Naive thymus-derived CD4-positive, alpha-beta T cell (primary cell): Measurements from ENCODE around the gene VPS26B. TPM values are rescaled to one million over a fixed set of nuclear protein-coding genes. Genes with fewer than 3 reads are reported as not detected.

Experiments used
- ATAC-seq: fragments of 150-1000 bp; cut with Tn5 transposase; 2 replicates; pipeline ENCODE4 v1.10.0; 2021; ENCODE audit warnings: mild to moderate bottlenecking, moderate library complexity
- CTCF ChIA-PET: fragments of 350-600 bp; sonication (Branson Sonifier 250); formaldehyde crosslinking; loops from one replicate; lab custom pipeline; 2021; ENCODE audit warnings: antibody characterized with exemption; lab: Charles Lee
- POLR2A ChIA-PET: fragments of 350-600 bp; sonication (Branson Sonifier 250); formaldehyde crosslinking; loops from one replicate; lab custom pipeline; 2021; ENCODE audit warnings: antibody characterized with exemption, inconsistent platforms; lab: Charles Lee
- DNase-seq, 9 donors: peaks; one replicate each; pipeline versions ENCODE4 v3.0.0 to v3.0.0-alpha.2; 2020 to 2022; ENCODE audit warnings: mixed read lengths in 1 of 9
- H3K27ac ChIP-seq: one replicate; pipeline ENCODE4 v1.7.0; 2013; ENCODE audit warnings: mild to moderate bottlenecking, low read depth, low read length, moderate library complexity
- H3K27me3 ChIP-seq, 2 donors: one replicate each; pipeline ENCODE4 v1.7.0; 2013; ENCODE audit warnings: low read length in 2 of 2, mild to moderate bottlenecking in 2 of 2, moderate library complexity in 2 of 2; ENCODE audit not compliant: control insufficient read depth in 2 of 2, insufficient read depth in 2 of 2
- H3K36me3 ChIP-seq, 3 experiments: 1 replicate in 2 of 3; 2 replicates in 1 of 3; pipeline ENCODE4 v1.7.0; 2013; ENCODE audit warnings: low read length in 3 of 3, mild to moderate bottlenecking in 3 of 3, moderate library complexity in 1 of 3; ENCODE audit not compliant: insufficient read depth in 3 of 3, control insufficient read depth in 2 of 3
- H3K4me1 ChIP-seq, 2 donors: one replicate each; pipeline ENCODE4 v1.7.0; 2013; ENCODE audit warnings: low read length in 2 of 2, mild to moderate bottlenecking in 2 of 2, moderate library complexity in 1 of 2; ENCODE audit not compliant: control insufficient read depth in 2 of 2, insufficient read depth in 2 of 2
- H3K4me3 ChIP-seq: 2 replicates; pipeline ENCODE4 v1.7.0; 2013; ENCODE audit warnings: mild to moderate bottlenecking, low read length
- H3K9me3 ChIP-seq, 3 experiments: 1 replicate in 2 of 3; 2 replicates in 1 of 3; pipeline ENCODE4 v1.7.0; 2013; ENCODE audit warnings: low read length in 3 of 3; ENCODE audit not compliant: control insufficient read depth in 2 of 3
- H3K27ac Mint-ChIP-seq, 9 donors: one replicate each; pipeline ENCODE4 v1.8.0; 2020 to 2022; ENCODE audit warnings: mixed read lengths in 9 of 9, mild to moderate bottlenecking in 8 of 9, moderate library complexity in 5 of 9, inconsistent platforms in 2 of 9
- H3K27me3 Mint-ChIP-seq, 5 donors: one replicate each; pipeline ENCODE4 v1.8.0; 2021 to 2022; ENCODE audit warnings: mixed read lengths in 5 of 5, mild to moderate bottlenecking in 1 of 5
- H3K36me3 Mint-ChIP-seq, 5 donors: one replicate each; pipeline ENCODE4 v1.8.0; 2020 to 2022; ENCODE audit warnings: mixed read lengths in 5 of 5, mild to moderate bottlenecking in 3 of 5, inconsistent platforms in 1 of 5
- H3K4me1 Mint-ChIP-seq, 7 donors: one replicate each; pipeline ENCODE4 v1.8.0; 2020 to 2022; ENCODE audit warnings: mixed read lengths in 7 of 7, mild to moderate bottlenecking in 3 of 7, inconsistent platforms in 1 of 7
- H3K4me3 Mint-ChIP-seq, 10 donors: one replicate each; pipeline ENCODE4 v1.8.0; 2020 to 2022; ENCODE audit warnings: mild to moderate bottlenecking in 10 of 10, mixed read lengths in 10 of 10, moderate library complexity in 6 of 10, inconsistent platforms in 2 of 10
- H3K9me3 Mint-ChIP-seq, 11 donors: one replicate each; pipeline ENCODE4 v1.8.0; 2020 to 2022; ENCODE audit warnings: mixed read lengths in 11 of 11, mild to moderate bottlenecking in 4 of 11, inconsistent platforms in 1 of 11, moderate library complexity in 1 of 11
- intact Hi-C, 2 donors: fragments of 100-400 bp; cut with micrococcal nuclease; formaldehyde crosslinking; loops; one replicate each; pipeline ENCODE4 v1.15.1; 2023
- polyA plus RNA-seq, 2 donors: library from polyadenylated mRNA; unstranded; fragments of 300-500 nt; fragmentation: Illumina TruSeq; gene quantifications; one replicate each; pipeline ENCODE4 v1.2.3, GENCODE V29; 2021
- total RNA-seq, 6 experiments: library from RNA in 5 of 6; stranded (reverse) in 5 of 6; gene quantifications; 1 replicate in 5 of 6; 2 replicates in 1 of 6; pipeline ENCODE4 v1.2.3 and lab custom pipeline; 2021 to 2026

VPS26B gene
- total and polyA plus RNA-seq, 7 experiments from 2014 or later, result 42.6 to 69.2 (median 59.1) TPM

DNA sequence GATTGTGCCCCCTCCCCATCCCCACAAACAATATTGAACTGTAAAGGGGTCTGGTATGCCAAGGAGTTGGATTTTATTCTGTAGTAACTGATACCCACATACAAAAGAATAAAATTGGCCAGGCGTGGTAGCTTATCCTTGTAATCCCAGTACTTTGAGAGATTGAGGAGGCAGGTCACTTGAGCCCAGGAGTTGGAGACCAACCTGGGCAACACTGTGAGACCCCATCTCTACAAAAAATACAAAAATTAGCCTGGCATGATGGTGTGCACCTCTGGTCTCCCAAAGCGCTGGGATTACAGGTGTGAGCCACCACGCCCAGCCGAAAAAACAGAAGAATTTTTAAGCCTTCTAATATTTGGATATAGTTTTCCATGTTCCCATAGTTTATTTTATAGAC, 47.5 kb downstream of the VPS26B start:
- intact Hi-C loops, result no loop called here
- POLR2A ChIA-PET, result interaction anchor here (1.5 to 3.0 kb wide), 2 partner anchors 21 to 48 kb away, joined by 3 to 13 read pairs; partner anchors contain the start of genes NCAPD3 and VPS26B
- H3K4me3 Mint-ChIP-seq, result no peak overlapping the region
- peaks cover 30 to 41% of the 10 kb centered on the region in 2 donors for H3K4me1 ChIP-seq
- no peak for ATAC-seq
- DNase-seq, result no peak
- no peaks in the 10 kb centered on the region for H3K27me3 ChIP-seq
- H3K27ac Mint-ChIP-seq, result peak overlapping the region in 1 of 9 donors; percentile 66
- CTCF ChIA-PET, result interaction anchor here (1.0 kb wide), 1 partner anchor 10 kb away, joined by 4 read pairs; no protein-coding TSS in a partner anchor
- H3K4me3 ChIP-seq, result no peak overlapping the region
- peaks cover 31 to 62% (median 58%) of the 10 kb centered on the region in 7 donors for H3K4me1 Mint-ChIP-seq
- H3K36me3 ChIP-seq, result no peaks in the 10 kb centered on the region
- H3K36me3 Mint-ChIP-seq, result peaks cover 0 to 16% (median 0%) of the 10 kb centered on the region in 5 donors
- H3K9me3 ChIP-seq, result no peaks in the 10 kb centered on the region
- peaks cover 0 to 7% (median 0%) of the 10 kb centered on the region in 5 donors for H3K27me3 Mint-ChIP-seq
- H3K9me3 Mint-ChIP-seq, result peaks cover 0 to 3% (median 0%) of the 10 kb centered on the region in 11 donors
- H3K27ac ChIP-seq, result no peak overlapping the region

DNA sequence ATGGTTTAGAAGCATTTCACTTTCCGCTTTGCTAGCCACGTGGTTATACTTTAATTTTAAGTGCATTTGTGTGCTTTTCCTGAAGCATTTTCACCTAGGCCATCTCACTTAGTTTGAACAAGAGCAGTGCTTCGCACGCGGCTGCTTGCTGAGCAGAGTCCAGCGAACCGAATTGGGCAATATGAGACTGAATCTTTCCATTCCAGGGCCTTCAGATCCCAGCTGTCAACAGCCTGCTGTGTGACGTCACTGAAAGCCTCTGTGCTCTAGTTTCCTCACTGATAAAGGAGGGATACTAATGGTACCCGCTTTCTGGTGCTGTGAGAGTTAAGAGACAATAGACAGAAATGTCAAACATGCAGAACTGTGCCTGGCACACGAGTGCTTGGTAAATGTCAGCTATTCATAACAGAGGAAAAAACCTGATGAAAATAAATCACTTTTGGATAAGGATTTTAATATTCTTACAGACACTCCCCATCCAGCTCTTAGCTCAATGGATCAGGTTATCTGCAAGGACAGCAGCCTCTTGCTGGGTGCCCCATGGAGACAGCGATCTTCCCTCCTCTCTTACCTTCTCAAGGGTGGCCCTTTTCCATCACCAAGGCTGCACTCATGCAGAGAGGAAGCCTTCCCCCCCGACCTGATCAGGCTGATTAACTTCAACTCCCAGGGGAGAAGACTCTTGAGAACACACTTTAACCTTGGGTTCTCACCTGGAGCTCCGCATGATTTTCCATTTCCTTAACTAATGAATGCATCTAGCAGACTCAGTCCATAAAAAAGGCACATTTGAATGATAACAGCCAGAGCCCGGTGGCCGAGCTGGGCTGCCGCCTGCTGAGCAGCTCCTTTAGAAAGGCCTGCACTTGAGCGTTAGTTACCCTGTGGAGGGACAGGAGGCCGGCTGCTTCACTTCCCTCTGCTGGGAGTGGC, 48.2 kb downstream of the VPS26B start:
- POLR2A ChIA-PET, result interaction anchor here (0.7 to 3.0 kb wide), 4 partner anchors 18 to 59 kb away, joined by 3 to 13 read pairs (median 3); partner anchors contain the start of genes NCAPD3 and VPS26B
- ATAC-seq (no peak), DNase-seq (no peak)
- intact Hi-C loops, result no loop called here
- H3K36me3 ChIP-seq, result no peaks in the 10 kb centered on the region
- peak overlapping the region in 6 of 10 donors; percentile 6 to 99 (median 34) for H3K4me3 Mint-ChIP-seq
- H3K27ac Mint-ChIP-seq, result peak overlapping the region in 3 of 9 donors; percentile 59 to 72 (median 63)
- no peaks in the 10 kb centered on the region for H3K9me3 ChIP-seq
- H3K4me3 ChIP-seq, result no peak overlapping the region
- peaks cover 34 to 66% (median 61%) of the 10 kb centered on the region in 7 donors for H3K4me1 Mint-ChIP-seq
- H3K9me3 Mint-ChIP-seq, result peaks cover 0 to 3% (median 0%) of the 10 kb centered on the region in 11 donors
- H3K27ac ChIP-seq, result no peak overlapping the region
- no peaks in the 10 kb centered on the region for H3K27me3 ChIP-seq
- peaks cover 0 to 11% (median 4%) of the 10 kb centered on the region in 5 donors for H3K27me3 Mint-ChIP-seq
- peaks cover 0 to 16% (median 0%) of the 10 kb centered on the region in 5 donors for H3K36me3 Mint-ChIP-seq
- H3K4me1 ChIP-seq, result peaks cover 30 to 41% of the 10 kb centered on the region in 2 donors
- CTCF ChIA-PET, result interaction anchor here (0.8 to 2.0 kb wide), 7 partner anchors 9 to 87 kb away, joined by 3 to 5 read pairs (median 4); no protein-coding TSS in a partner anchor

DNA sequence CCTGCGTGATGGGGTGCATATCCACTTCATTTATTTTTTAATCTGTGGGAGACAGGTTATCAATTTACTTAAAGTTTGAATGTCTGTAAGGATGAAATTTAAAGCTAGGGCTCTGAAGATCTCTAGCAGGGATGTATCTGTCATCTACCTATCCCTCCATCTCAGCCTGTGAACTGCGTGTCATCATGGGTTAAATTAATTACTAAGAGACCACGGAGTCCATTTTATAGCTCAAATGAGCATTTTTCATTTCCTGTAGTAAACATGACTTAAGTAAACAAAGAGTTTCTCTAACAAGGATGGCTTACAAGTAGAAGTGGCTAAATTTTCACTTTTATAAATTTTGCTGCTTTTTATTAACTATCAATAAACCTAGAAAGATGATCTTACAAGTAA, 48.8 kb downstream of the VPS26B start:
- no peaks in the 10 kb centered on the region for H3K9me3 ChIP-seq
- CTCF ChIA-PET, result interaction anchor here (0.6 to 2.0 kb wide), 7 partner anchors 10 to 229 kb away, joined by 3 to 5 read pairs (median 3); no protein-coding TSS in a partner anchor
- ATAC-seq, result no peak
- no peak for DNase-seq
- Mint-ChIP-seq H3K4me1 (peaks cover 34 to 66% (median 61%) of the 10 kb centered on the region in 7 donors), H3K27me3 (peaks cover 0 to 11% (median 4%) of the 10 kb centered on the region in 5 donors), H3K9me3 (peaks cover 0 to 3% (median 0%) of the 10 kb centered on the region in 11 donors), H3K27ac (peak overlapping the region in 3 of 9 donors; percentile 59 to 72 (median 63)), H3K36me3 (peaks cover 0 to 21% (median 0%) of the 10 kb centered on the region in 5 donors), H3K4me3 (peak overlapping the region in 7 of 10 donors; percentile 6 to 99 (median 33))
- no peaks in the 10 kb centered on the region for H3K27me3 ChIP-seq
- H3K36me3 ChIP-seq, result no peaks in the 10 kb centered on the region
- peaks cover 30 to 41% of the 10 kb centered on the region in 2 donors for H3K4me1 ChIP-seq
- no peak overlapping the region for H3K27ac ChIP-seq
- H3K4me3 ChIP-seq, result no peak overlapping the region
- intact Hi-C loops, result no loop called here
- POLR2A ChIA-PET, result interaction anchor here (0.6 to 3.0 kb wide), 6 partner anchors 13 to 408 kb away, joined by 3 to 22 read pairs (median 4); partner anchors contain the start of genes ACAD8, NCAPD3, THYN1 and VPS26B

DNA sequence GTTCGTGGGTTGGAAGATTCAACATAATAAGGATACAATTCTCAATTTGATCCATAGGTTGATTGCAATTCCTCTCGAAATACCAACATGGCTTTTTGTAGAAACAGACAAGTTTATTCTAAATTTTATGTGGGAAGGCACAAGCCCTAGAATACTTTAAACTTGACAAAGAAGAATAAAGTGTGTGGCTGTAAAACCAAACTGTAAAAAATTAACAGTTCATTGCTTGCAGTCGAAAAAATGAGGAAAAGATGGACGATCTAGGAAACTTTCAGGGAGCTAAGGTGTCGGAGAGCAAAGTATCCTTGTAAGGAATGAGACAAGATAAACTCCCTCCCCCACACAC, 50.7 kb downstream of the VPS26B start:
- DNase-seq, result no peak
- Histone ChIP-seq H3K4me1 (peaks cover 24 to 37% of the 10 kb centered on the region in 2 donors), H3K9me3 (no peaks in the 10 kb centered on the region), H3K4me3 (peak overlapping the region; percentile 93), H3K36me3 (no peaks in the 10 kb centered on the region), H3K27me3 (no peaks in the 10 kb centered on the region), H3K27ac (peak overlapping the region; percentile 69)
- ChIA-PET POLR2A (interaction anchor here (1.2 to 3.0 kb wide), 5 partner anchors 13 to 51 kb away, joined by 4 to 22 read pairs (median 5); partner anchors contain the start of genes ACAD8, NCAPD3, THYN1 and VPS26B), CTCF (interaction anchor here (1.3 to 1.4 kb wide), 3 partner anchors 20 to 68 kb away, joined by 3 to 7 read pairs (median 4); no protein-coding TSS in a partner anchor)
- Mint-ChIP-seq H3K27me3 (peaks cover 0 to 11% (median 4%) of the 10 kb centered on the region in 5 donors), H3K4me1 (peaks cover 32 to 60% (median 54%) of the 10 kb centered on the region in 7 donors), H3K4me3 (peak overlapping the region; percentile 87 to 99 (median 95)), H3K9me3 (peaks cover 0 to 6% (median 0%) of the 10 kb centered on the region in 11 donors), H3K27ac (peak overlapping the region; percentile 66 to 94 (median 92)), H3K36me3 (peaks cover 0 to 27% (median 0%) of the 10 kb centered on the region in 5 donors)
- intact Hi-C loops, result loop anchor here (1.0 to 5.0 kb wide), 5 partner anchors 22 to 328 kb away; partner anchors contain the start of genes ACAD8 (in 1 of the 2), IGSF9B (in 1 of the 2), JAM3 (in 1 of the 2) and THYN1 (in 1 of the 2)
- no peak for ATAC-seq

DNA sequence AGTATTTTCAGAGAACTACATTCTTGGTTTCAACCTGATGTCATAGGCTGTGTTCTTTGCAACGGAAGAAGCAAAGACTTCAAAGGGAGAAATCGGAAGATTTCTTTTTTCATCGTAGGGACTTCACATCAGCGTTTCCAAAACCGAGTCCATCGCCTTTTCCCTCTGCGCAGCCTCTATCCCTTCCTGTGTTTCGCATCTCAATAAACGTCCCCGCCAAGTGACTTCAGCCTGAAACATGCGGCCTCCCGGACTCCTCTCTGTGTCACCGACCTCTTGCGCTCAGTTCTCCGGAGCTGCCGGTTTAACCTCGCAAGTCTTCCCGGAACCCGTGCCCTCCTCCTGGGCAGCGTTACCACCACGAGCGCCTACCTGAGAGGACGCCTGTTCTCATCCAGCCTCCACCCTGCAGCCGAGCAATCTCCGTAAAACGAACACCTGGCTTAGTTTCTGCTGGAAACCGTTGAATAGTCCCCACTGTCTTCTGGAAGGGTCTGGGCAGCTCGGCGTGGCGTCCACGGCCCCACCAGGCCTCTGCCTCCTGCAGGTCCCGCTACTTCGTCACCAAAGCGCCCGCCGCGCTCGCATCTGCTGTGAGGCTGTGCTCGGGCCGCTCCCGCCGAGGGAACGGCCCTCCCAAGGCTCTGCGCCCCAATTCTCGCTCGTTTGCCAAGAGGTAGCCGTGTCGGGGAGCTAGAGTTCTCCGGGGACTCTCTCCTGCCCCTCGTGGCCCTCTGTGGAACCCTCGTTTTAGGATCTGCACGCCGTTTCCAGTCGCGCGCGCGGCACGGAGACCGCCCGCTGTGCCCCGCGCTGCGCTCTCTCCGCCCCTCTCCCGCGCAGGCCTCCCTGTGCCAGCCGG, 51.3 kb downstream of the VPS26B start, which contains the start of gene GLB1L3:
TSS of gene GLB1L3 (plus strand) at position 846 of the 862 bp plus-strand sequence. CDS start 362 bp downstream, outside the sequence.
- ATAC-seq, result peak; percentile 94
- peak within 1 kb of the TSS; percentile 93 for H3K4me3 ChIP-seq
- H3K27ac ChIP-seq, result peak within 1 kb of the TSS; percentile 69
- ChIA-PET CTCF (interaction anchor here (0.5 to 1.4 kb wide), 10 partner anchors 12 to 70 kb away, joined by 3 to 7 read pairs (median 3); partner anchors contain the start of genes NCAPD3 and VPS26B), POLR2A (interaction anchor here (0.8 to 3.0 kb wide), 8 partner anchors 14 to 56 kb away, joined by 3 to 22 read pairs (median 4); partner anchors contain the start of genes ACAD8, GLB1L2, NCAPD3 and THYN1)
- Mint-ChIP-seq H3K27me3 (peaks cover 0 to 11% (median 4%) of the 10 kb centered on the region in 5 donors), H3K27ac (peak within 1 kb of the TSS; percentile 66 to 94 (median 92)), H3K9me3 (peaks cover 0 to 6% (median 0%) of the 10 kb centered on the region in 11 donors), H3K36me3 (peaks cover 0 to 25% (median 0%) of the 10 kb centered on the region in 5 donors), H3K4me1 (peaks cover 26 to 54% (median 50%) of the 10 kb centered on the region in 7 donors), H3K4me3 (peak within 1 kb of the TSS; percentile 90 to 99 (median 95))
- H3K36me3 ChIP-seq, result no peaks in the 10 kb centered on the region
- peak; percentile 58 to 81 (median 79) for DNase-seq
- no peaks in the 10 kb centered on the region for H3K27me3 ChIP-seq
- peaks cover 21 to 31% of the 10 kb centered on the region in 2 donors for H3K4me1 ChIP-seq
- intact Hi-C loops, result loop anchor here (1.0 to 5.0 kb wide), 10 partner anchors 13 to 328 kb away; partner anchors contain the start of genes ACAD8 (in 2 of the 2), GLB1L2 (in 2 of the 2), THYN1 (in 2 of the 2) and IGSF9B (in 1 of the 2)
- no peaks in the 10 kb centered on the region for H3K9me3 ChIP-seq
